AG09309 (cell line): Measurements from ENCODE around the gene SLC5A1.

ENCODE experiments used
- DNase-seq: peaks from one replicate; pipeline ENCODE4 v3.0.0-alpha.2; 2010; ENCODE audit warnings: low read depth
- H3K4me3 ChIP-seq: 2 replicates; pipeline ENCODE4 v1.5.1; 2011; ENCODE audit warnings: mild to moderate bottlenecking, low read depth, low read length, moderate library complexity; ENCODE audit not compliant: control insufficient read depth
- TF ChIP-seq, protein P1 (sequence below): IDR thresholded peaks from 2 replicates; pipeline ENCODE4 v1.5.1; 2011; ENCODE audit warnings: mild to moderate bottlenecking, low read depth, low read length, inconsistent platforms; ENCODE audit not compliant: insufficient read depth, control insufficient read depth; ENCODE audit errors: missing control alignments

Gene SLC5A1

DNA sequence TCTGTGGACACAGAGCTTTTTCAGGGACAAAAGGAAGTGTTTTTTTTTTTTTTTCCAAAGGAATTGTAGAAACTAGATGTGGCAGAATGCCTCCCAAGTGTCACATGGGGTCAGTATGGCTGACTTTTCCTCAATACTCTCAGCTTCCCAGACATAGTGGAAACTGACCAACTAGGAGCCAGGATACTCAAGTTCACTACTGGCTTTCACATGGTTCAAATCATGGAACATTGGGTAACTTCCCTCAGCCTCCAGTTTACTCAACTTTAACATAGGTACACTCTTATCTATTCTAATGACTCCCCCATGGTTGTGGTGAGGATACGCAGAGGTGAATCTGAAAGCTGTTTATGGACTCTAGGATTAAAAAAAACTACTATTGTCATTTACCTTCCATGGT is 1.4 kb downstream of the SLC5A1 start:
- TF ChIP-seq, protein P1, sequence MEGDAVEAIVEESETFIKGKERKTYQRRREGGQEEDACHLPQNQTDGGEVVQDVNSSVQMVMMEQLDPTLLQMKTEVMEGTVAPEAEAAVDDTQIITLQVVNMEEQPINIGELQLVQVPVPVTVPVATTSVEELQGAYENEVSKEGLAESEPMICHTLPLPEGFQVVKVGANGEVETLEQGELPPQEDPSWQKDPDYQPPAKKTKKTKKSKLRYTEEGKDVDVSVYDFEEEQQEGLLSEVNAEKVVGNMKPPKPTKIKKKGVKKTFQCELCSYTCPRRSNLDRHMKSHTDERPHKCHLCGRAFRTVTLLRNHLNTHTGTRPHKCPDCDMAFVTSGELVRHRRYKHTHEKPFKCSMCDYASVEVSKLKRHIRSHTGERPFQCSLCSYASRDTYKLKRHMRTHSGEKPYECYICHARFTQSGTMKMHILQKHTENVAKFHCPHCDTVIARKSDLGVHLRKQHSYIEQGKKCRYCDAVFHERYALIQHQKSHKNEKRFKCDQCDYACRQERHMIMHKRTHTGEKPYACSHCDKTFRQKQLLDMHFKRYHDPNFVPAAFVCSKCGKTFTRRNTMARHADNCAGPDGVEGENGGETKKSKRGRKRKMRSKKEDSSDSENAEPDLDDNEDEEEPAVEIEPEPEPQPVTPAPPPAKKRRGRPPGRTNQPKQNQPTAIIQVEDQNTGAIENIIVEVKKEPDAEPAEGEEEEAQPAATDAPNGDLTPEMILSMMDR, result no peak
- DNase-seq, result no peak

DNA sequence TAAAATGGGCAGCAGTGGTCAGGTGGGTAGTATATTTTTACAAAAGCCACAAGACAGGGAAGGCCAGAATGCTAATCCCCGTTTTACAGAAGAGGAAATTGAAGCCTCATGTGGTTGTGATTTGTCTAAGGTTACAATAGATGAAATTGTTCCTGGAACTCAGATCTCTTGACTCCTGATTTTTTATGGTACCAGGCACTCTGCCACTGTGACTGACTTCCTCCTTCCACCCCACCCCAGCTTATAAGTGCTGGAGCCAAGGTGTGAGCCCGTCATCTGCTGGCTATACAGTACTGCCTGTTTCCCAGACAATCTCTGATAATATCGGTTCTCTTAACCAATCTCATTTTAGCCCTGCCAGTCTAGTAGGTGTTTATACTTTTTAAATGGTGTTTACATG is 1.9 kb downstream of the SLC5A1 start:
- no peak for DNase-seq
- TF ChIP-seq, protein P1, result no peak
- no peak overlapping the region for H3K4me3 ChIP-seq

More for the DNA sequence above, 1.4 kb downstream of the SLC5A1 start:
- H3K4me3 ChIP-seq, result no peak overlapping the region

DNA sequence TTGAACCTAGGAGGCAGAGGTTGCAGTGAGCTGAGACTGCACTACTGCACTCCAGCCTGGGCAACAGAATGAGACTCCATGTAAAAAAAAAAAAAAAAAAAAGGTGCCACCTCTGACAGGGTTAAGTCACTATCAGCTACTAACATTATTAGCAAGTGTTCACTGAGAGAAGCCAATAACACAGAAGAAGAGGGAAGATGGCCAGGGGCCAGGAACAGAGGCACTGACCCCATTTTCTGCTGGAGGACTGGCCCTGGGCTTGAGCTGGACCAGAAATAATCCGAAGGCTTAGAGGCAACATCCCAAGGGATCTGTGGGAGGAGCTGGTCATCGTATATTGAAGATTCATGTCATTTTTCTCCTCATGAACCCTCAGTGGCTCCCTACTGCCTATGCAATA is 5.0 kb downstream of the SLC5A1 start:
- TF ChIP-seq, protein P1, result no peak
- DNase-seq, result no peak
- H3K4me3 ChIP-seq, result no peak overlapping the region

DNA sequence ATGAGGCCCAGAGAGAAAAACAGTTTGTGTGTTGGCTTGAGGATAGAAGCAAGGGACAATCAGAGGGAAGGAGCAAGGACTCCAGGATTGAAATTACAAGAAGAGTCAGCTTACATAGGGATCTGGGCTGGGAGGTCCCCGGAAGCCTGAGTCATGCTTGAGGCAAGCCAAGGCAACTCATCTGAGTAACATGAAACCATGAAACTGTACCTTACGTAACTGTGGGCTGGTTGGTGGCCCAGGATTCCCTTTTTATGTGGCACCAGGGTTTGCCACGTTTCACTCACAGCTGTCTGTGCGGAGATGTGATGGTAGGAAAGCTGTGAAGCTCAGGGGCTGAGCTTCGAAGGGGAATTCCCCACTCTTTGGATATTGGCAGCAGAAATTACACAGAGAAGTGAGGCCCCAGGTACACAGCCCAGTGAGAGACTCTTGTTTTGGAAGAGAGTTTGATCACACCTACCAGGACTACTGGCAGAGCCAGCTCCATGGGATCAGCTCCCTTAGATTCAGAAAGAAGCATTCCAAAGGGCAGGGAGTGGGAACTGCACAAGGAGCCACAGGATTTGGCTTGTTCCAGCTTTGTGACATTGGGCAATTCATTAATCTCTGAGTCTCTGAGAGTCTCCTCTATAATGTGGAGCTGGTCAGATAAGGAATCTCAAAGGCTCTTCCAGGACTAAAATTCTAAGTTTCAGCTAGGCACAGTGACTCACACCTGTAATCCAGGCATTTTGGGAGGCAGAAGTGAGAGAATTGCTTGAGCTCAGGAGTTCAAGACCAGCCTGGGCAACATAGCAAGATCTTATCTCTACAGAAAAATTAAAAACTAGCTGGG is 7.8 kb downstream of the SLC5A1 start:
- peak; percentile 85 for DNase-seq
- TF ChIP-seq, protein P1, result no peak
- H3K4me3 ChIP-seq, result no peak overlapping the region

GRCh38 chr22:32052244-32052643 is 9.2 kb downstream of the SLC5A1 start:
- no peak overlapping the region for H3K4me3 ChIP-seq
- TF ChIP-seq, protein P1, result no peak
- DNase-seq, result no peak

DNA sequence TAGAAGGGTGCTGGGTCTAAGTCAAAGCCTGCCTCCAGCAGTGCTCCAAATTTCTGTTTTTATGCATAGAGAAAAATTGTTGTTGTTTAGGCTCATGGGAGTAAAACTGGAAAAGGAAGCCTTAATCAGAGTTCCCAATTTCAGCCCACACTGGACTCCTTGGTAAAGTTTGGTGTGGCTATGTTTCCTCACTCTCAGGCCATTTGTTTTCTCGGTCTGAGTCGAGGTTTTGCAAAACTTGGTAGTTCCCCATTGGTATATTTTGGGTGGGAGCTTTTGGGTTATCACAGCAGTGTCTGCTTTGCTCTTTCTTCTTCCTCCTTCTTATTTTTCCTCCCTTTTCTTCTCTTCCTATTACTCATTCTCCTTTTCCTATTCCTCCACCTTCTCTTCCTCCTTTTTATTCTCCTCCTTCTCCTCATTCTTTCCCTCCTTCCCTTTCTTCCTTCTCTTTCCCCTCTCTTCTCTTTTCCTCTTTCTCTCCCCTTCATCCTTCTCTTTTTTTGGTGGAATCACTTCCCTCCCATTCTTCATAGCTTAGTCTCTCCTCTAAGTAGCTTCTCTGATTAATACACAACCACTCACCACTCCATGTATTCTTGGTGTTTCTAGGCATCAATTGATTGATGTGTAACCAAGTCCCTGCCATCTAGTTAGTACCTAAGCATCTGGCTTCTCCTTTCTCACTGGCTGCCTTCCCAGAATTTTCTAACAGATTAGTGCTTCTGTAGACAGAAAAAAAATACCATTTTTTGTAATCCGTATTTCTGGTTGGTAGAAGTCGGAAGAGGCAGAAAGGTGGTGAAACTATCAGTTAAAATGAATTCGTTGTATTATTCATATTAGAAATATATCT is 10.1 kb downstream of the SLC5A1 start:
- no peak overlapping the region for H3K4me3 ChIP-seq
- TF ChIP-seq, protein P1, result no peak
- DNase-seq, result no peak
